Measurements from ENCODE around the gene STK10.

The STK10 gene

GRCh38 chr5:172086194-172086975, 101.6 kb downstream of the STK10 start:
- DNase-seq = no peak

GRCh38 chr5:172085738-172086137, 102.3 kb downstream of the STK10 start:
- DNase-seq = no peak

DNA sequence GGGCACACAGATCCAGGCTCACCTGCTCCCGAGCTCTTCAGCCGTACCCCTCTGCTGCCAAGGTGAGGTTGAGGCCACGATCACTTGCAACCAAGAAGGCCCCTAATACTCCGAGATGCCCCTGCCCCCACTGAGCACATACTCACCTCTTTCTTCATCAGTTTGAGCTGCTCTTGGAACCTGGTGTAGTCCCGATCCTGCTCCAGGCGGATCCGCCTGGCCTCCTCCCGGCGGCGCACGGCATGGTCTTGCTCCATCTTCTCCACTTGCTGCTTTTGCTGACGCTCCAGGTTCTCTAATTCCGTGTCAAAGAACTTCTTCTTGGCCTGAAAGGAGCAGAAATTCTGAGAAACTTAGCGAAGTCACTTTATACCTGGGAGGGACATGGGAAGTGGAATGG, 105.8 kb downstream of the STK10 start:
- DNase-seq = no peak

DNA sequence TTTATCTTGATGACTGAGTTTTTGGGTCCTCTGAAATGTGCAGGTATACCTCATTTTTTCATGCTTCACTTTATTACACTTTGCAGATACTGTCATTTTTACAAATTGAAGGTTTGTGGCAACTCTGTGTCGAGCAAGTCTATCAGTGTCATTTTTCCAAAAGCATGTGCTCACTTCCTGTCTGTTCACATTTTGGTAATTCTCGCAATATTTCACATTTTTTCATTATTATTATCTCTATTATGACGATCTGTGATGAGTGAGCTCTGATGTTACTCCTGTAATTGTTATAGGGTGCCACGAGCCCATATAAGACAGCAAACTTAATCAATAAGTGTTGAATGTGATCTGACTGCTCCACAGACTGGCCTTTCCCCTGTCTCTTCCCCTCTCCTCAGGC, 108.1 kb downstream of the STK10 start:
- no peak for DNase-seq

DNA sequence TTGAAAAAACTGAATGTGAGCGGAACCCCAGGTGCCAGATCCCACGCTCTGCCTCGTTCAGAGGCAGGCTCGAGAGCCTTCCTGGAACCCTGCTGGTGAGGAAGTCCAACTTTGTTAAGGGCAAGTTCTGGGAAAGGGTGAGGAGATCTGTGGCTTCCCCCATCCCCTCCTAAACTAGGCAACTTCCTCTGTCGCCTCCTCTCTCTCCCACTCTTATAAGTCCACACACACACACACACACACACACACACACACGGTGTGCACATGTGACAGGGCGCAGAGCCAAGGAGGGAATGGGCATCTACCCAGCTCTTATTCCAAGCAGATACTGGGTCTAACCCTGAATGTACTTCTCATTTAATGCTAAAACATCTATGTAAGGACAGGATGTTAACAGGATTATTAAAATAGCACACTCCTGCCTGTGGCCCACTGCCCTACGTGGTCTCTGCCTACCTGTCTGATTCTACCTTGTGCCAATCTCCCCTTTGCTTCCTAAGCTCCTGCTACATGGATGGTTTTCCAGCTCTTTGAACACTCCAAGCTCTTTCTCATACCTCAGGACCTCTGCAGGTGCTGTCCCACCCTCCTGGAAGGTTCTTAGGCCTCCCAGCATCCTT, 109.2 kb downstream of the STK10 start:
- DNase-seq = peak; percentile 35

- DNase-seq = no peak
These were observed 110.2 kb downstream of the STK10 start for GRCh38 chr5:172077664-172078425.

- no peak for DNase-seq
These were observed 111.2 kb downstream of the STK10 start for GRCh38 chr5:172076761-172077244.

DNA sequence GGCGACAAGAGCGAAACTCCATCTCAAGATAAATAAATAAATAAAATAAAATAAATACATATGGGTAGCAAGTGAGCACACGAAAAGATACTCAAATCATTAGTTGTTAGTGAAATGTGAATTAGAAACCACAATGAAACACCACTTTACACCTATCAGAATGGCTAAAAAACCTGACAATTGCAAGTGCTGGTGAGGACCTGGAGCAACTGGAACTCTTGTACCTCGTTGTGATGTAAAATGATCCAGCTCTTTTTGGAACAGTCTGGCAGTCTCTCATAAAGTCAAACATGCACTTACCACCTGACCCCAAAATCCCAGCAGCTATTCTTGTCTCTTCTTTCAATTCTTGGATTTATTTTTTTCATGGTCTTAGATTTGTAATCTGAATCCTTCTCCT, 112.4 kb downstream of the STK10 start:
- no peak for DNase-seq

DNA sequence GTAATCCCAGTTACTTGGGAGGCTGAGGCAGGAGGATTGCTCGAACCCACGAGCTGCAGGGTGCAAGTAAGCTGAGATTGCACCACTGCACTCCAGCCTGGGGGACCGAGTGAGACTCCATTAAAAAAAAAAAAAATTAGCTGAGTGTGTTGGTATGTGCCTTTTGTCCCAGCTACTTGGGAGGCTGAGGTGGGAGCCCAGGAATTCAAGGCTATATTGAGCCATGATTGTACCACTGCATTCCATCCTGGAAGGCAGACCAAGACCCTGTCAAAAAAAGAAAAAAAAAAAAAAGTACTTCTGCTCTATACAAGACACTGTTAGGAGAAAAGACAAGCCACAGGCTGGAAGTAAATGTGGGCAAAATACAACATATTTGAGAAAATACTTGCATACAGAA, 113.1 kb downstream of the STK10 start:
- no peak for DNase-seq

GRCh38 chr5:172071309-172071875, 116.6 kb downstream of the STK10 start:
- DNase-seq = no peak

DNA sequence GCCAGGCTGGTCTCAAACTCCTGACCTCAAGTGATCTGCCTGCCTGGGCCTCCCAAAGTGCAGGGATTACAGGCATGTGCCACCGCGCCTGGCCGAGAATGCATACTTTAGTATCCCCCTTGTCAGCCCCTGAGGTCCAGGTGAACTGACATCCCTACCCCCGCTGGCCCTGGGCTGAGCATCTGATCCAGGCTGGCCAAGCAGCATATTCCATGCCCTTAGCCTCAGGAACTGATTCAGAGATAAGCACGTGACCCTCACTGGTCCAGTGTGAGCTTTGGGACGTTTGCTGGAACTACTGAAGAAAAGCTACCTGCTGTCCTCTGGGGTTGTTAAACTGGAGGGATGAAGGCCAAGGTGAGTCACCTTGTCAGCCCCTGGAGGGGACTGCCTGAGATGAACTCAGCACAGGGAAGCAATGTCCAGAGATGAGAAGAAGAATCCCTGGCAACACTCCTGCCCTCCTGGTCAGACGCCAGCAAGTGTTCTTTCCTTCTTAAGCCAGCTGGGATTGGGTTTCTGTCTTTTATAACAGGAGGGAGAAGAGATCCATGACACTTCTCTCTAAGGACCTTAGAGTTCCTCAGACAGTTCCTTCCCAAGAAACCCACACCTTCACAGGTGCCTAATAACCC, 122.5 kb downstream of the STK10 start:
- DNase-seq = no peak

- no peak for DNase-seq
These were observed 123.3 kb downstream of the STK10 start for GRCh38 chr5:172064766-172065165.

- DNase-seq = no peak
These were observed 123.7 kb downstream of the STK10 start for GRCh38 chr5:172064358-172064757.

DNA sequence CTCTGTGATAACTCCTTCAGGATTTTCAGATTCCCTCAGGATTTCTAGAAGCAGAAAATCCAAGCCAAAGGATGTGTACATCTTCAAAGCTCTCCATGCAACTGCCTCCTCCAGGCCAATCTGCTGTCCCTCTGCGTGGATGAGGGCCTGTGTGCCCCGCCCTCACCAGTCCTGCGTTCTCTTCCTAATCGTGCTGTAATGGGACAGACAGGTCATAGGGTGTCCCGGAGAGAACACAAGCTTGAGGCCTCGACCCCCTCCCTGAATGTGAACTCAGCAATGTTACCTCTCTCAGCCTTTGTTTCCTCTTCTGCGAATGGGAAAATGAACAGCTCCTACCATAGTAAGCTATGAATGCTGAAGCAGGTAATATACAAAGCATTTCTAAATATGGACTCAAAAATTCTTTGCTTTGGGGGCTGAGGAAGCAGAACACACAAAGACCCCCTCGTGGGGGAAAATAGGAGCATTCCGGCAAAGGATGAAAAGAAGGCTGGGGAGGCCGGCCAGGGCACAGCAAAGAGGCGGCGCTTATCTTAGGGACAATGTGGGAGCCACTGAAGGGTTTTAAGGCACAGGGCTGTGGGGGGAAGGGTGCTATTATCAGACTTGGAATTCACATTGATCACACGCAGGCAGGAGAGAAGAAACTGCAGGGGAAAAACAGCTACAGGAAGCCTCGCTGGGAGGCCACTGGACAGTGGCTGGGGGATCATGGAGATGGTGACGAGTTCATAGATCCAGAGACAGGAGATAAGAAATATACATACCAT, 124.4 kb downstream of the STK10 start:
- DNase-seq = no peak

DNA sequence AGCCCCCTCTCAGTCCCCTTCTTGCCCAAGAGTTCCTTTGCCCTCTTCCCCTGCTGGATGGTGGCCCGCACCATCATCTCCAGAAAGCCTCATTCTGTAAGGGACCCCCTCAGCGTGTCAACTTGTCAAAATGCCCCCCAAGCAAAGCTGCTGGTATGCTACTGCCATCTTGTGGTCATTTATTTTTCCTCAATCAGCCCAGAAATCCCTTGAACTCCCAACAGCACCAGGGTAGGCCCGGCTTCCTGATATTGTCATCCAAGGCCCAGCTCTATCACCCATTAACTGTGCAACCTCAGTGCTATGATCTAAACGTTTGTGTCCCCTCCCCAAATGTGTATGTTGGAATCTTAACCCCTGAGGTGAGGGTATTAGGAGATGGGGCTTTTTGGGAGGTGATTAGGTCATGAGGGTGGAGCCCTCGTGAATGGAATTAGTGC, 128.3 kb downstream of the STK10 start:
- peak; percentile 19 for DNase-seq

- DNase-seq = no peak
These were observed 129.9 kb downstream of the STK10 start for GRCh38 chr5:172058088-172058487.

DNA sequence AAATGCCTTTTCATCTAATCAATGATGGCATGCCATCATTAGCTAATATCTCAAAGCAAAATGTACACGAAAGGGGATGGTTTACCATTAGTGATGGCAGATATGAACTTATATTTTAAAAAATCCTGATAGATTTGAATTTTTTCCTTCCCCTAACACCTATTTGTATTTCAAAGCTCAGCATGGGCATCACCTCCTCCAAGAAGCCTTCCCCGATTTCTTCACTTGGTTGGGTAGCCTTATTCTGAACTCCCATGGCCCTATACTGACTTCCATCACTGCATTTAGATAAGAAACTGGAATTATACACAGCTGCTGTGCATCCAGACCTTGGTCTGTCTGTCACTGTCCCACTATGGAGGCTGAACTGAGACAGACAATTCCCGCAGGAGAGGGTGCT, 132.0 kb downstream of the STK10 start:
- no peak for DNase-seq

DNA sequence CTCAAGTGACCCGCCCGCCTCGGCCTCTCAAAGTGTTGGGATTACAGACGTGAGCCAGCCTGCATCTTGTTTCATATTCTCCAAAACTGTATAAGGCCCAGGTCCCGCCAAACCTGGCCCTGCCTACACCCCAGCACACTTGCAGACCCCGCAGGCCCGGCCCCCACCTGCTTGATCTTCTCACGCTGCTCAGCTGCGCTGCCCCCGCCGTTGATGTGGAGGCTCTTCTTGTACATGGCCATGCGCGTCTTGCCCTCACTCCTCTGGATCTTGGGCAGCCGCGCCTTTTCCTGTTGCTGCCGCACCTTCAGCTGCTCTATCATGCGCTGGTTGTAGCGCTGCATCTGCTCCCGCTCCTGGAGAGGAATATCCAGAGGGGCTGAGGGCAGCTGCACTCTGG, 132.6 kb downstream of the STK10 start:
- DNase-seq = no peak

GRCh38 chr5:172054611-172055153, 133.3 kb downstream of the STK10 start:
- no peak for DNase-seq

- DNase-seq = no peak
These were observed 135.4 kb downstream of the STK10 start for GRCh38 chr5:172052450-172053236.

Measured in CD4-positive, alpha-beta T cell treated with Interleukin-17A for 4 hours (primary cell).